Aorta (tissue), 5 donors: ENCODE data around the gene SMAD3. TPM values are rescaled to one million over a fixed set of nuclear protein-coding genes. Genes with fewer than 3 reads are reported as not detected.

Source experiments
- ATAC-seq: fragments of 200-7000 bp; cut with Tn5 transposase; one replicate; pipeline ENCODE4 v1.9.1; 2022; ENCODE audit warnings: moderate library complexity; ENCODE audit not compliant: low FRiP score
- DNase-seq, 2 donors: peaks; one replicate each; pipeline ENCODE4 v3.0.0-alpha.2; 2020
- H3K27ac ChIP-seq, 2 donors: one replicate each; pipeline ENCODE4 v1.5.1; 2013; ENCODE audit warnings: low read length in 2 of 2, mild to moderate bottlenecking in 2 of 2, moderate library complexity in 2 of 2, control low read depth in 1 of 2, inconsistent platforms in 1 of 2, low read depth in 1 of 2
- H3K27me3 ChIP-seq, 2 donors: one replicate each; pipeline ENCODE4 v1.6.1; 2013; ENCODE audit warnings: control low read depth in 1 of 2, low read length in 1 of 2, mild to moderate bottlenecking in 1 of 2, moderate library complexity in 1 of 2; ENCODE audit not compliant: insufficient read depth in 2 of 2, control insufficient read depth in 1 of 2
- H3K36me3 ChIP-seq, 2 donors: one replicate each; pipeline ENCODE4 v1.6.1; 2013; ENCODE audit warnings: control low read depth in 1 of 2, low read length in 1 of 2, mild to moderate bottlenecking in 1 of 2; ENCODE audit not compliant: insufficient read depth in 2 of 2, control insufficient read depth in 1 of 2
- H3K4me1 ChIP-seq, 2 donors: one replicate each; pipeline ENCODE4 v1.6.1; 2013; ENCODE audit warnings: low read length in 2 of 2, control low read depth in 1 of 2, mild to moderate bottlenecking in 1 of 2, moderate library complexity in 1 of 2; ENCODE audit not compliant: insufficient read depth in 2 of 2, control insufficient read depth in 1 of 2
- H3K4me3 ChIP-seq, 2 donors: one replicate each; pipeline ENCODE4 v1.5.1; 2013; ENCODE audit warnings: low read length in 2 of 2, control low read depth in 1 of 2, mild to moderate bottlenecking in 1 of 2
- H3K9me3 ChIP-seq: one replicate; pipeline ENCODE4 v1.6.1; 2013; ENCODE audit warnings: mild to moderate bottlenecking, low read length; ENCODE audit not compliant: control insufficient read depth
- WGBS, 2 donors: extraction: QIAGEN DNeasy Blood & Tissue Kit; methylation state at CpG; one replicate each; pipeline ENCODE4 v1.1.7; 2013; 5-methylcytosine and 5-hydroxymethylcytosine counted together
- intact Hi-C, 2 donors: fragments of 100-400 bp; cut with DNase I; formaldehyde crosslinking; loops; one replicate each; pipeline versions ENCODE4 v1.14.2 to v1.15.0; 2022
- polyA plus RNA-seq, 2 donors: library from polyadenylated mRNA; stranded (reverse); fragments of 200-250 nt; gene quantifications; one replicate each; pipeline ENCODE4 v1.2.3, GENCODE V29; 2013
- total RNA-seq, 2 donors: library from RNA; stranded (reverse); fragmentation: NEBNext Ultra II Directional; extraction: Animal tissue kit (Norgen Biotek cat#: 25700); gene quantifications; one replicate each; pipeline ENCODE4 v1.2.1, GENCODE V29; 2021
- donor health status: healthy with polysubstance abuse.
- donor health status: Bipolar disorder and iron deficiency.
- donor health status: DM: no; HTN: no; CAD: no.
- donor health status: DM: no; HTN: no; CAD: no.
- donor health status: DM: yes; HTN: yes; CAD: no.

SMAD3 gene
- total and polyA plus RNA-seq, 4 donors: 7.1 to 90.8 (median 55.0) TPM

- 5 to 6% methylated on average over 56 to 75 of the region's 75 CpGs for WGBS, 2 donors
- no peaks in the 10 kb centered on the region for H3K9me3 ChIP-seq
These were observed 533 bp upstream of the SMAD3 start for GRCh38 chr15:67064607-67065530.

GRCh38 chr15:67066041-67066958 lies 898 bp downstream of the SMAD3 start:
- Histone ChIP-seq H3K27ac (peak overlapping the region; percentile 57 to 97), H3K4me3 (peak overlapping the region; percentile 69 to 94), H3K27me3 (no peaks in the 10 kb centered on the region), H3K36me3 (no peaks in the 10 kb centered on the region), H3K4me1 (peaks cover 0 to 13% of the 10 kb centered on the region in 2 donors), H3K9me3 (no peaks in the 10 kb centered on the region)
- DNase-seq (peak; percentile 57 to 76), ATAC-seq (no peak)
- intact Hi-C loops: loop anchor here (5.0 kb wide), 3 partner anchors 41 to 186 kb away; partner anchors contain the start of genes AAGAB (in 1 of the 2) and IQCH (in 1 of the 2)
- 0 to 1% methylated on average over 68 to 72 of the region's 72 CpGs for WGBS, 2 donors

More at GRCh38 chr15:67064607-67065530, 533 bp upstream of the SMAD3 start:
- Histone ChIP-seq H3K4me3 (peak overlapping the region in 1 of 2 donors; percentile 94), H3K36me3 (no peaks in the 10 kb centered on the region), H3K4me1 (peaks cover 0 to 13% of the 10 kb centered on the region in 2 donors), H3K27ac (peak overlapping the region in 1 of 2 donors; percentile 61), H3K27me3 (no peaks in the 10 kb centered on the region)
- peak; percentile 1 for ATAC-seq
- no peak for DNase-seq
- intact Hi-C loops: loop anchor here (5.0 kb wide), 3 partner anchors 42 to 187 kb away; partner anchors contain the start of genes AAGAB (in 1 of the 2) and IQCH (in 1 of the 2)

GRCh38 chr15:67066959-67067853 lies 1.8 kb downstream of the SMAD3 start:
- H3K4me3 ChIP-seq: peak overlapping the region; percentile 69 to 94
- peaks cover 0 to 13% of the 10 kb centered on the region in 2 donors for H3K4me1 ChIP-seq
- no peaks in the 10 kb centered on the region for H3K9me3 ChIP-seq
- WGBS, 2 donors: 2 to 3% methylated on average over 28 of the region's 28 CpGs
- H3K27me3 ChIP-seq: no peaks in the 10 kb centered on the region
- no peak for DNase-seq
- H3K36me3 ChIP-seq: no peaks in the 10 kb centered on the region
- intact Hi-C loops: loop anchor here (5.0 kb wide), 3 partner anchors 40 to 185 kb away; partner anchors contain the start of genes AAGAB (in 1 of the 2) and IQCH (in 1 of the 2)
- no peak for ATAC-seq
- H3K27ac ChIP-seq: no peak overlapping the region

GRCh38 chr15:67067930-67068551 lies 2.6 kb downstream of the SMAD3 start:
- intact Hi-C loops: loop anchor here (5.0 kb wide), 3 partner anchors 39 to 184 kb away; partner anchors contain the start of genes AAGAB (in 1 of the 2) and IQCH (in 1 of the 2)
- ATAC-seq: no peak
- WGBS, 2 donors: 10 to 19% methylated on average over 3 of the region's 3 CpGs
- peaks cover 0 to 13% of the 10 kb centered on the region in 2 donors for H3K4me1 ChIP-seq
- H3K36me3 ChIP-seq: no peaks in the 10 kb centered on the region
- H3K27ac ChIP-seq: peak overlapping the region in 1 of 2 donors; percentile 29
- H3K9me3 ChIP-seq: no peaks in the 10 kb centered on the region
- no peak for DNase-seq
- peak overlapping the region in 1 of 2 donors; percentile 69 for H3K4me3 ChIP-seq
- no peaks in the 10 kb centered on the region for H3K27me3 ChIP-seq

GRCh38 chr15:67068710-67069400 lies 3.5 kb downstream of the SMAD3 start:
- peaks cover 0 to 13% of the 10 kb centered on the region in 2 donors for H3K4me1 ChIP-seq
- H3K9me3 ChIP-seq: no peaks in the 10 kb centered on the region
- no peak overlapping the region for H3K4me3 ChIP-seq
- WGBS, 2 donors: 18 to 21% methylated on average over 6 of the region's 6 CpGs
- intact Hi-C loops: loop anchor here (5.0 kb wide), 3 partner anchors 38 to 183 kb away; partner anchors contain the start of genes AAGAB (in 1 of the 2) and IQCH (in 1 of the 2)
- no peaks in the 10 kb centered on the region for H3K27me3 ChIP-seq
- ATAC-seq: no peak
- no peak overlapping the region for H3K27ac ChIP-seq
- DNase-seq: no peak
- no peaks in the 10 kb centered on the region for H3K36me3 ChIP-seq

- H3K27ac ChIP-seq: peak overlapping the region in 1 of 2 donors; percentile 6
- H3K9me3 ChIP-seq: no peaks in the 10 kb centered on the region
- H3K4me3 ChIP-seq: no peak overlapping the region
- H3K4me1 ChIP-seq: peaks cover 0 to 15% of the 10 kb centered on the region in 2 donors
- ATAC-seq: no peak
- no peak for DNase-seq
- no peaks in the 10 kb centered on the region for H3K27me3 ChIP-seq
- no peaks in the 10 kb centered on the region for H3K36me3 ChIP-seq
- WGBS, 2 donors: 83 to 86% methylated on average over 5 of the region's 5 CpGs
- intact Hi-C loops: loop anchor here in 1 of 2 donors (5.0 kb wide), 1 partner anchor 48 kb away; no protein-coding TSS in a partner anchor
These were observed 4.7 kb downstream of the SMAD3 start for GRCh38 chr15:67070150-67070549.
